HG02798 (cell line): ENCODE measurements around the gene MT2A.

Source experiments
- ATAC-seq: cut with Tn5 transposase; IDR thresholded peaks from one replicate; pipeline ENCODE4 v1.9.1; 2021; ENCODE audit warnings: mild to moderate bottlenecking; ENCODE audit not compliant: unreplicated experiment, poor library complexity

Gene MT2A

DNA sequence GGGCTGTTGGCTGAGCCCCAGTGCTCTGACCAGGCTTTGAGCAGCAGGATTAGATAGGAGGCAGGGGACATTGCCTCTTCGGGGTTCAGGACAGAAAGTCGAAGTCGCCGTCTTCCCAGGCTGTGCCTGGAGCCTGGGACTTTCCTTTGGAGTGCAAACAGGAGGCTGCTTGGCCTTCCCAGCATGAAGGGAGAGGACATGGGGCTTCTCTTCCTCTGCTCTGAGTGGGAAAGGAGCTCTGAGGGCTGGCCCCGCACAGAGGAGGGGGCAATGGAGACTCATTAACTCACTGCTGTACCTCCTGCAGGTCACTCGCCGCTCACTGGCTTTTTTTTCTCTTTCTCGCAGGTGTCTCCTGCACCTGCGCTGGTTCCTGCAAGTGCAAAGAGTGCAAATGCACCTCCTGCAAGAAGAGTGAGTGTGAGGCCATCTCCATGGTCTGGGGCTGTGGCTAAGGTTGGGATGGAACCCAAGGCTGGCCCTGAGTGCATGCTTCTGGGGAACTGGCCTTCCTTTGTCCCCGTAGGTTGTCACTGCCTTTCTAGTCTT, 50.0 kb downstream of the MT2A start:
- ATAC-seq: no peak
